Activated B cell treated with CpG ODN at 0.5 μM for 24 hours (primary cell): ENCODE measurements around the gene SND1. TPM values are rescaled to one million over a fixed set of nuclear protein-coding genes. Genes with fewer than 3 reads are reported as not detected.

ENCODE experiments used
- ATAC-seq: fragments of 200-7000 bp; cut with Tn5 transposase; one replicate; pipeline ENCODE4 v1.10.0; 2021; ENCODE audit warnings: low read depth, mild to moderate bottlenecking, moderate library complexity
- CTCF ChIA-PET: fragments of 350-600 bp; sonication (Branson Sonifier 250); formaldehyde crosslinking; loops from one replicate; lab custom pipeline; 2021; ENCODE audit warnings: antibody characterized with exemption; lab: Charles Lee
- POLR2A ChIA-PET: fragments of 350-600 bp; sonication (Branson Sonifier 250); formaldehyde crosslinking; loops from one replicate; lab custom pipeline; 2021; ENCODE audit warnings: antibody characterized with exemption; lab: Charles Lee
- DNase-seq: peaks from one replicate; pipeline ENCODE4 v3.0.0; 2022
- H3K27ac Mint-ChIP-seq: one replicate; pipeline ENCODE4 v1.8.0; 2020; ENCODE audit warnings: mixed read lengths
- H3K27me3 Mint-ChIP-seq: one replicate; pipeline ENCODE4 v1.8.0; 2021; ENCODE audit warnings: mixed read lengths
- H3K36me3 Mint-ChIP-seq: one replicate; pipeline ENCODE4 v1.8.0; 2021; ENCODE audit warnings: low read depth, mixed read lengths
- H3K4me1 Mint-ChIP-seq: one replicate; pipeline ENCODE4 v1.8.0; 2021; ENCODE audit warnings: mixed read lengths
- H3K4me3 Mint-ChIP-seq: one replicate; pipeline ENCODE4 v1.8.0; 2020; ENCODE audit warnings: mild to moderate bottlenecking, mixed read lengths
- H3K9me3 Mint-ChIP-seq: one replicate; pipeline ENCODE4 v1.8.0; 2020; ENCODE audit warnings: mixed read lengths
- CTCF ChIP-seq: fragments of 200-600 bp; IDR thresholded peaks from one replicate; pipeline ENCODE4 v1.8.0; 2022; ENCODE audit warnings: antibody characterized with exemption, mild to moderate bottlenecking
- intact Hi-C: fragments of 100-400 bp; cut with micrococcal nuclease; formaldehyde crosslinking; loops from one replicate; pipeline ENCODE4 v1.15.1; 2024
- total RNA-seq: library from RNA; stranded (reverse); gene quantifications from 2 replicates; pipeline ENCODE4 v1.2.3, GENCODE V29; 2022

The SND1 gene
- total RNA-seq, 1 donor from 2014 or later: 215 TPM

- ATAC-seq: no peak
- intact Hi-C loops: no loop called here
- no peak for TF ChIP-seq CTCF
- POLR2A ChIA-PET: no interaction called here
- DNase-seq: no peak
- Mint-ChIP-seq H3K9me3 (peaks cover 6% of the 10 kb centered on the region), H3K27ac (no peak overlapping the region), H3K27me3 (no peaks in the 10 kb centered on the region), H3K36me3 (peaks cover 43% of the 10 kb centered on the region), H3K4me3 (no peak overlapping the region), H3K4me1 (peaks cover 3% of the 10 kb centered on the region)
- CTCF ChIA-PET: interaction anchor here (1.7 kb wide), 1 partner anchor 225 kb away, joined by 5 read pairs; no protein-coding TSS in a partner anchor
Observed at GRCh38 chr7:127983804-127984332, 331.9 kb downstream of the SND1 start.

- DNase-seq (no peak), ATAC-seq (no peak)
- H3K27me3 Mint-ChIP-seq: no peaks in the 10 kb centered on the region
- H3K4me3 Mint-ChIP-seq: no peak overlapping the region
- TF ChIP-seq CTCF: no peak
- intact Hi-C loops: no loop called here
- H3K36me3 Mint-ChIP-seq: peaks cover 42% of the 10 kb centered on the region
- ChIA-PET POLR2A (no interaction called here), CTCF (no interaction called here)
- H3K4me1 Mint-ChIP-seq: no peaks in the 10 kb centered on the region
- H3K9me3 Mint-ChIP-seq: no peaks in the 10 kb centered on the region
- no peak overlapping the region for H3K27ac Mint-ChIP-seq
Observed at GRCh38 chr7:127986581-127987521, 334.9 kb downstream of the SND1 start.

GRCh38 chr7:127988751-127989150 lies 336.8 kb downstream of the SND1 start:
- H3K9me3 Mint-ChIP-seq: no peaks in the 10 kb centered on the region
- no peaks in the 10 kb centered on the region for H3K27me3 Mint-ChIP-seq
- no peak for TF ChIP-seq CTCF
- peaks cover 60% of the 10 kb centered on the region for H3K36me3 Mint-ChIP-seq
- no peaks in the 10 kb centered on the region for H3K4me1 Mint-ChIP-seq
- no peak for DNase-seq
- no peak overlapping the region for H3K27ac Mint-ChIP-seq
- intact Hi-C loops: no loop called here
- ChIA-PET CTCF (no interaction called here), POLR2A (no interaction called here)
- H3K4me3 Mint-ChIP-seq: no peak overlapping the region
- ATAC-seq: no peak

- ChIA-PET CTCF (no interaction called here), POLR2A (no interaction called here)
- Mint-ChIP-seq H3K4me3 (no peak overlapping the region), H3K27ac (no peak overlapping the region), H3K27me3 (no peaks in the 10 kb centered on the region), H3K9me3 (no peaks in the 10 kb centered on the region), H3K4me1 (no peaks in the 10 kb centered on the region), H3K36me3 (peaks cover 76% of the 10 kb centered on the region)
- DNase-seq (no peak), ATAC-seq (no peak)
- no peak for TF ChIP-seq CTCF
- intact Hi-C loops: no loop called here
Observed at GRCh38 chr7:127993317-127993716, 341.3 kb downstream of the SND1 start.

- peaks cover 2% of the 10 kb centered on the region for H3K4me1 Mint-ChIP-seq
- peaks cover 73% of the 10 kb centered on the region for H3K36me3 Mint-ChIP-seq
- ATAC-seq: no peak
- no peak for TF ChIP-seq CTCF
- no peaks in the 10 kb centered on the region for H3K27me3 Mint-ChIP-seq
- H3K4me3 Mint-ChIP-seq: no peak overlapping the region
- intact Hi-C loops: no loop called here
- ChIA-PET CTCF (no interaction called here), POLR2A (no interaction called here)
- DNase-seq: no peak
- no peaks in the 10 kb centered on the region for H3K9me3 Mint-ChIP-seq
- no peak overlapping the region for H3K27ac Mint-ChIP-seq
Observed at GRCh38 chr7:127993987-127994386, 342.0 kb downstream of the SND1 start.
